Activated CD8-positive, alpha-beta T cell treated with anti-CD3 and anti-CD28 coated beads for 36 hours (primary cell): ENCODE results near the gene TAF5L. TPM values are rescaled to one million over a fixed set of nuclear protein-coding genes. Genes with fewer than 3 reads are reported as not detected.

ENCODE experiments used
- ATAC-seq: fragments of 200-7000 bp; cut with Tn5 transposase; one replicate; pipeline ENCODE4 v1.10.0; 2021; ENCODE audit warnings: mild to moderate bottlenecking, moderate library complexity
- CTCF ChIA-PET: fragments of 350-600 bp; sonication (Branson Sonifier 250); formaldehyde crosslinking; loops from one replicate; lab custom pipeline; 2021; ENCODE audit warnings: antibody characterized with exemption; lab: Charles Lee
- POLR2A ChIA-PET: fragments of 350-600 bp; sonication (Branson Sonifier 250); formaldehyde crosslinking; loops from one replicate; lab custom pipeline; 2021; ENCODE audit warnings: antibody characterized with exemption; lab: Charles Lee
- DNase-seq: peaks from one replicate; pipeline ENCODE4 v3.0.0-alpha.2; 2020
- H3K27ac Mint-ChIP-seq: one replicate; pipeline ENCODE4 v1.8.0; 2021; ENCODE audit warnings: mild to moderate bottlenecking, mixed read lengths
- H3K27me3 Mint-ChIP-seq: one replicate; pipeline ENCODE4 v1.8.0; 2021; ENCODE audit warnings: mixed read lengths
- H3K36me3 Mint-ChIP-seq: one replicate; pipeline ENCODE4 v1.8.0; 2021; ENCODE audit warnings: low read depth, mixed read lengths
- H3K4me1 Mint-ChIP-seq: one replicate; pipeline ENCODE4 v1.8.0; 2021; ENCODE audit warnings: low read depth, mixed read lengths
- H3K4me3 Mint-ChIP-seq: one replicate; pipeline ENCODE4 v1.8.0; 2021; ENCODE audit warnings: mild to moderate bottlenecking, moderate library complexity, mixed read lengths
- H3K9me3 Mint-ChIP-seq: one replicate; pipeline ENCODE4 v1.8.0; 2021; ENCODE audit warnings: mixed read lengths
- intact Hi-C: fragments of 100-400 bp; cut with micrococcal nuclease; formaldehyde crosslinking; loops from one replicate; pipeline ENCODE4 v1.10.0; 2022
- total RNA-seq, 2 experiments: library from RNA; stranded (reverse); gene quantifications; one replicate each; pipeline ENCODE4 v1.2.3, GENCODE V29; 2021
- TF ChIP-seq, protein P1 (sequence below): fragments of 200-600 bp; IDR thresholded peaks from one replicate; pipeline ENCODE4 v1.8.0; 2022; ENCODE audit warnings: antibody characterized with exemption, mild to moderate bottlenecking

Gene TAF5L
- total RNA-seq, 2 experiments from 2014 or later: 17.7 to 19.5 TPM

DNA sequence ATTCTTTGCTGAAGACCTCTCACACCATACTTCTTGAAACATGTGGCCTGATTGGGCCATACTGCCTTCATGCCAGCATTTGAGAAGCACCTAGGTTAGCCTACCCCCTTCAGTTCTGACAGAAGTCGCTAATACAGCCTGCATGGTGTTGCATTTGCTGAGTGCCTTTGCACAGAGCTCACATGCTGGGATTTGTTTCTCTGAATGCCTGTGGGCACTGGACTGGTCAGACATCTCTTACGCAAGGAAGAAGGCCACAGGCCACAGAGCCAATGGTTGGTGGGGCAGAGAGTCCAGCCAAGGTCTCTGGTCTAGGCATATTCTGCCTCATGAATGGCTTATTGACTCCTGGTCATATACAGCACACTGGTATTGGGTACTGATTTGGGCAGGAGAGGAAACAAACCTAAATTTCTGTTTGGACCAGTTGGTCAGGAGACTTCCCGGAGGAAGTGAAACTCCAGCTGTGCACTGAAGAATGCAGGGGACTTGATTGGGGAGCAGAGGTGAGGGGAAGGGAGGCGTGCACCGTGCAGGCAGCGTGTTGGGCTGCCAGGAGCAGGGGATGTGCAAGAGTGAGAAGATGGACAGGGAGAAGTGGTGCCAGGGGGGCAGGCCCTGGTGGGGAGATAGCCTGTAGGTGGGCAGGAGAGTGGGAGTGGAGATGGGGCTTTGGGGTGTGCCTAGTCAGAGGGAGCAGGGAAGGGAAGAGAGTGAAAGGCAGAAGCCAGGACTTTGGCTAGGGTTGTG lies 18.2 kb upstream of the TAF5L start:
- Mint-ChIP-seq H3K9me3 (no peaks in the 10 kb centered on the region), H3K4me1 (peaks cover 5% of the 10 kb centered on the region), H3K27ac (no peak overlapping the region), H3K4me3 (no peak overlapping the region), H3K27me3 (no peaks in the 10 kb centered on the region), H3K36me3 (peaks cover 46% of the 10 kb centered on the region)
- TF ChIP-seq, protein P1, sequence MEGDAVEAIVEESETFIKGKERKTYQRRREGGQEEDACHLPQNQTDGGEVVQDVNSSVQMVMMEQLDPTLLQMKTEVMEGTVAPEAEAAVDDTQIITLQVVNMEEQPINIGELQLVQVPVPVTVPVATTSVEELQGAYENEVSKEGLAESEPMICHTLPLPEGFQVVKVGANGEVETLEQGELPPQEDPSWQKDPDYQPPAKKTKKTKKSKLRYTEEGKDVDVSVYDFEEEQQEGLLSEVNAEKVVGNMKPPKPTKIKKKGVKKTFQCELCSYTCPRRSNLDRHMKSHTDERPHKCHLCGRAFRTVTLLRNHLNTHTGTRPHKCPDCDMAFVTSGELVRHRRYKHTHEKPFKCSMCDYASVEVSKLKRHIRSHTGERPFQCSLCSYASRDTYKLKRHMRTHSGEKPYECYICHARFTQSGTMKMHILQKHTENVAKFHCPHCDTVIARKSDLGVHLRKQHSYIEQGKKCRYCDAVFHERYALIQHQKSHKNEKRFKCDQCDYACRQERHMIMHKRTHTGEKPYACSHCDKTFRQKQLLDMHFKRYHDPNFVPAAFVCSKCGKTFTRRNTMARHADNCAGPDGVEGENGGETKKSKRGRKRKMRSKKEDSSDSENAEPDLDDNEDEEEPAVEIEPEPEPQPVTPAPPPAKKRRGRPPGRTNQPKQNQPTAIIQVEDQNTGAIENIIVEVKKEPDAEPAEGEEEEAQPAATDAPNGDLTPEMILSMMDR: no peak
- DNase-seq: no peak
- ChIA-PET CTCF (no interaction called here), POLR2A (no interaction called here)
- intact Hi-C loops: no loop called here
- no peak for ATAC-seq

DNA sequence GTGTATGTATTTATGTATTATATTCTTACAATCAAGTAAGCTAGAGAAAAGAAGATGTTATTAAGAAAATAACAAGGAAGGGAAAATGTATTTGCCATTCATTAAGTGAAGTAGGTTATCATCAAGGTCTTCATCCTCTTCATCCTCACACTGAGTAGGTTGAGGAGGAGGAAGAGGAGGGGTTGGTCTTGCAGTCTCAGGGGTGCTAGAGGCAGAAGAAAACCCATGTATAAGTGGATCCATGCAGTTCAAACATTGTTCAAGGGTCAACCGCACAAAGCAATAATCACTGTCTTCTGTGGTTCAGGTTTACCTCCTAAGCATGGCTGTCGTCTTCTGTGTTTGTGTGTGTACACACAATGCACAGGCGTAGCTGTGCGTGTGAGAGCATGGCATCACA lies 17.0 kb upstream of the TAF5L start:
- CTCF ChIA-PET: no interaction called here
- peaks cover 41% of the 10 kb centered on the region for H3K36me3 Mint-ChIP-seq
- H3K9me3 Mint-ChIP-seq: no peaks in the 10 kb centered on the region
- DNase-seq (no peak), ATAC-seq (no peak)
- POLR2A ChIA-PET: no interaction called here
- no peak overlapping the region for H3K4me3 Mint-ChIP-seq
- TF ChIP-seq, protein P1: no peak
- peaks cover 10% of the 10 kb centered on the region for H3K4me1 Mint-ChIP-seq
- no peaks in the 10 kb centered on the region for H3K27me3 Mint-ChIP-seq
- intact Hi-C loops: no loop called here
- H3K27ac Mint-ChIP-seq: no peak overlapping the region

DNA sequence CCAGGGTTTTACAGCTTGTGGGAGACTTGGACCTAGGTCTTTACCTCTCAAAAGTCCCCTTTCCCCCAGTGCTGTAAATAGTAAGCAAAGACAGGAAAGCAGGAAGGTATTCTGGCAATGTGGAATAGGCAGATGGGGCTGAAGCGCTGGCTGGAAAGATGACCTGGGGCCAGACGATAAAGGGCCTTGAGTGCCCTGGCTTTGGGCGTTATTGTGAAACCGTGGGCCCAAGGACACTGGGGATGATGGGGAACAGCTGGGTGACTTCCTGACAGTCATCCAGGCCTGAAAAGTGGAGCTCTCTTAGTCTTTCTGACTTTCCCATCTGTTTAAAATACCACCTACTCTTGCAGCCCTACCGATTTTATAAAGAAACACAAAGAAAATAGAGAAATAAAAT lies 16.5 kb upstream of the TAF5L start:
- H3K9me3 Mint-ChIP-seq: no peaks in the 10 kb centered on the region
- no peak overlapping the region for H3K27ac Mint-ChIP-seq
- CTCF ChIA-PET: no interaction called here
- intact Hi-C loops: no loop called here
- ATAC-seq: no peak
- H3K27me3 Mint-ChIP-seq: no peaks in the 10 kb centered on the region
- POLR2A ChIA-PET: interaction anchor here (0.6 to 1.1 kb wide), 2 partner anchors 12 to 161 kb away, joined by 3 read pairs; no protein-coding TSS in a partner anchor
- DNase-seq: no peak
- peaks cover 12% of the 10 kb centered on the region for H3K4me1 Mint-ChIP-seq
- H3K36me3 Mint-ChIP-seq: peaks cover 39% of the 10 kb centered on the region
- TF ChIP-seq, protein P1: no peak
- no peak overlapping the region for H3K4me3 Mint-ChIP-seq

DNA sequence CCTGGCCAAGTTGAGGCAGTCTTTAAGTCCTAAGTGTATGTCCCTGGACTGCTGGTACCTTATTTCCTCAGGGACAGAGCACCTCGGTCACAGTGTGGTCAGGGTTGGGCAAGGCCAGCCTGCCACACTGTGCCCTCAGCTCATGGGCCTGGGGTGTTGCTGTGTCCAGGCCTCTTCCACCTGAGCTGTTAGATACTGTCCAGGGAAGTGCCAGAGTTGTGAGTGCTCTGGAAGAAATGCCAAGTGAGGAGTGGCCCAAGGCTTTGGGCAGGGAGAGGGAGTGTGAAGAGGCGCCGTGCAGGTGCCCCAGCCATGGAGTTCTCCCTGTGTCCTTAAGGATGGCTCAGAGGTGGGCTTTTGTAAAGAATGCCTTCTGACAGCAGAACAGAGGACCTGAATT lies 15.4 kb upstream of the TAF5L start:
- TF ChIP-seq, protein P1: no peak
- Mint-ChIP-seq H3K36me3 (peaks cover 43% of the 10 kb centered on the region), H3K9me3 (no peaks in the 10 kb centered on the region), H3K4me3 (no peak overlapping the region), H3K4me1 (peaks cover 12% of the 10 kb centered on the region), H3K27ac (no peak overlapping the region), H3K27me3 (no peaks in the 10 kb centered on the region)
- ATAC-seq: no peak
- ChIA-PET CTCF (no interaction called here), POLR2A (no interaction called here)
- intact Hi-C loops: no loop called here
- DNase-seq: no peak

DNA sequence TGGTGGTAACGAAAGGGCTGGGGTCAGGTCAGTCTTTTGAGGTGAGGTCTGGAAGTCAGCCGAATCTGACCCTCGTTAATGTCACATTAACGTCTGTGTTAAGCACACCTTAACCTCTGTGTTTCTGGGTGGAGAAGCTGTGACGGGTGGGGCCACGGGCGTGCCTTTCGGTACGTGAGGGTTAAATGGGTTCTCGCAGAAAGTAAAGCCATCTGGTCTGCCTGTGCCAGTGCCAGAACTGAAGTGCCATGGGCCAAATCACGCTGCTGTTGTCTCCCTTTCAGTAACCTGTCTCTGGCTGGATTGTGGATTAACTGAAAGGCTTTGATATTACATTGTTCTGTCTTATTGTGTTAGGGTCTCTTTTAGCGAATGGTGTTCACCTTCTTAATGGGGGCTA lies 14.5 kb upstream of the TAF5L start:
- intact Hi-C loops: no loop called here
- Mint-ChIP-seq H3K27me3 (no peaks in the 10 kb centered on the region), H3K4me1 (peaks cover 12% of the 10 kb centered on the region), H3K9me3 (no peaks in the 10 kb centered on the region), H3K27ac (no peak overlapping the region), H3K36me3 (peaks cover 47% of the 10 kb centered on the region), H3K4me3 (no peak overlapping the region)
- CTCF ChIA-PET: interaction anchor here (1.2 kb wide), 1 partner anchor 9 kb away, joined by 5 read pairs; no protein-coding TSS in a partner anchor
- POLR2A ChIA-PET: no interaction called here
- DNase-seq (no peak), ATAC-seq (no peak)
- TF ChIP-seq, protein P1: no peak
